Suprapubic skin (tissue), 4 donors: ENCODE data around the gene SERPINF2.
"Not testable (repeated sequence)": the region's sequence is repeated elsewhere in the genome, so short reads cannot be mapped to it uniquely, and the experiment has no call there.

Experiments
- EP300 ChIP-seq: sonication (generic); formaldehyde crosslinking; IDR thresholded peaks from one replicate; pipeline ENCODE4 v1.6.1; 2017; ENCODE audit warnings: antibody characterized with exemption
- POLR2A ChIP-seq, 2 donors: fragments of 450-650 bp; IDR thresholded peaks; one replicate each; pipeline ENCODE4 v1.6.1; 2017; ENCODE audit warnings: antibody characterized with exemption in 2 of 2, mild to moderate bottlenecking in 2 of 2, moderate library complexity in 2 of 2
- POLR2AphosphoS5 ChIP-seq, 3 donors: sonication (generic); formaldehyde crosslinking; IDR thresholded peaks; one replicate each; pipeline ENCODE4 v1.6.1; 2017; ENCODE audit warnings: antibody characterized with exemption in 3 of 3
- TF ChIP-seq, protein P1 (sequence below), 2 donors: fragments of 200-600 bp in 1 of 2; fragments of 450-650 bp in 1 of 2; sonication (generic) in 1 of 2; IDR thresholded peaks; one replicate each; pipeline ENCODE4 v1.5.1; 2016 to 2019; ENCODE audit warnings: antibody characterized with exemption in 2 of 2, mild to moderate bottlenecking in 1 of 2, moderate library complexity in 1 of 2

GRCh38 chr17:1797846-1798245 lies 55.2 kb downstream of the SERPINF2 start:
- TF ChIP-seq, protein P1, sequence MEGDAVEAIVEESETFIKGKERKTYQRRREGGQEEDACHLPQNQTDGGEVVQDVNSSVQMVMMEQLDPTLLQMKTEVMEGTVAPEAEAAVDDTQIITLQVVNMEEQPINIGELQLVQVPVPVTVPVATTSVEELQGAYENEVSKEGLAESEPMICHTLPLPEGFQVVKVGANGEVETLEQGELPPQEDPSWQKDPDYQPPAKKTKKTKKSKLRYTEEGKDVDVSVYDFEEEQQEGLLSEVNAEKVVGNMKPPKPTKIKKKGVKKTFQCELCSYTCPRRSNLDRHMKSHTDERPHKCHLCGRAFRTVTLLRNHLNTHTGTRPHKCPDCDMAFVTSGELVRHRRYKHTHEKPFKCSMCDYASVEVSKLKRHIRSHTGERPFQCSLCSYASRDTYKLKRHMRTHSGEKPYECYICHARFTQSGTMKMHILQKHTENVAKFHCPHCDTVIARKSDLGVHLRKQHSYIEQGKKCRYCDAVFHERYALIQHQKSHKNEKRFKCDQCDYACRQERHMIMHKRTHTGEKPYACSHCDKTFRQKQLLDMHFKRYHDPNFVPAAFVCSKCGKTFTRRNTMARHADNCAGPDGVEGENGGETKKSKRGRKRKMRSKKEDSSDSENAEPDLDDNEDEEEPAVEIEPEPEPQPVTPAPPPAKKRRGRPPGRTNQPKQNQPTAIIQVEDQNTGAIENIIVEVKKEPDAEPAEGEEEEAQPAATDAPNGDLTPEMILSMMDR (IDR thresholded peaks at IDR 0.05), result not testable (repeated sequence)
- not testable (repeated sequence) for TF ChIP-seq POLR2A (IDR thresholded peaks at IDR 0.05); EP300; POLR2AphosphoS5 (IDR thresholded peaks at IDR 0.05)
